Measurements from ENCODE around the gene CARF.
"Not testable (repeated sequence)": the region's sequence is repeated elsewhere in the genome, so short reads cannot be mapped to it uniquely, and the experiment has no call there.

Gene CARF

DNA sequence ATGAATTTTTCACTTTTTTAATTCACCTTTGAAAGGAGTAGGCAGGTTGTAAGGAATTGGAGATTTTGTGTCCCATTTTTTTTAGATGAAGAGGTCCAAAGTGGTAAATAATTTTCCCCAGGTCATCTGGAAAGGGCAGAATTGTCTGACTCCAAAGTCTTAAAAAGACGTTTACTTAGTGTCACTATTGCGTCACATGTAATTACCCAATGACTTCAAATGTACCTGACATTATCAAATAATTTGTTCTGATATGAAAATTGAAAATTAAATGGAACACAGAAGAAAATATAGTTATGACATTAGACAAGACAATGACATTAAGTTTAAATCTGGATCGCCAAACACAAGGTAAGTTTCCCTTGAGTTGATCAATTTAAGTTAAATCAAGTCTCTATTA is 78.4 kb downstream of the CARF start:
- H3K4me3 ChIP-seq (replicated peaks in 1 of 2; ENCODE audit: low read depth in 2 of 2, low read length in 2 of 2) = no peak overlapping the region
- TF ChIP-seq CTCF (IDR thresholded peaks at IDR 0.05; ENCODE audit: low read depth, low read length) = no peak
- no peak for DNase-seq (ENCODE audit: low read depth in 2 of 2)

DNA sequence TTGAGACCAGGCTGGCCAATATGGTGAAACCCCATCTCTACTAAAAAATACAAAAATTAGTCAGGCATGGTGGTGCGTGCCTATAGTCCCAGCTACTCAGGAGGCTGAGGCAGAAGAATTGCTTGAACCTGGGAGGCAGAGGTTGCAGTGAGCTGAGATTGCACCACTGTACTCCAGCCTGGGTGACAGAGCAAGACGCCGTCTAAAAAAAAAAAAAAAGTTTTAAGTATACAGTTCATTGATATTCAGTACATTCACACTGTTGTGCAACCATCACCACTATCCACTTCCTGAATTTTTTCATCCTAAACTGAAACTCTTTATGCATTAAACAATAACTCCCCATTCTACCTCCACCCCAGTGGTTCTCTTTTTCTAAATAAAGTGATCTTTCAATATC is 85.0 kb downstream of the CARF start:
- not testable (repeated sequence) for H3K4me3 ChIP-seq (replicated peaks in 1 of 2; ENCODE audit: low read depth in 2 of 2, low read length in 2 of 2)
- DNase-seq (ENCODE audit: low read depth in 2 of 2) = peak; percentile 63 to 73

GRCh38 chr2:203002054-203002821 is 90.2 kb downstream of the CARF start:
- H3K4me3 ChIP-seq (replicated peaks in 1 of 2; ENCODE audit: low read depth in 2 of 2, low read length in 2 of 2) = no peak overlapping the region
- no peak for TF ChIP-seq CTCF (IDR thresholded peaks at IDR 0.05; ENCODE audit: low read depth, low read length)
- DNase-seq (ENCODE audit: low read depth in 2 of 2) = no peak

DNA sequence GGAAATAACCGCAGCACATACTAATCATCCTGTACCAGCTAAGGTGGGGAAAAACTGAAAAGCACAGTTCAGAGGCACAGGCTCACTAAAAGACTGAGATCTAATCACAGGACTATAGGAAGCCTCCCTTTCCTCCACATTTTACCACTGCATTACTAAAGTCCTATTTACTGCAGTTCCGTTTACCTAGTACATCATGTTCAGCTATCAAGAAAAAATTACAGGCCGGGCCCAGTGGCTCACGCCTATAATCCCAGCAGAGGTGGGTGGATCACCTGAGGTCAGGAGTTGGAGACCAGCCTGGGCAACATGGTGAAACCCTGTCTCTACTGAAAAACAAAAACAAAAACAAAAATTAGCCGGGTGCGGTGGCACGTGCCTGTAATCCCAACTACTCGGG is 91.6 kb downstream of the CARF start:
- DNase-seq (ENCODE audit: low read depth in 2 of 2) = no peak
- no peak overlapping the region for H3K4me3 ChIP-seq (replicated peaks in 1 of 2; ENCODE audit: low read depth in 2 of 2, low read length in 2 of 2)
- TF ChIP-seq CTCF (IDR thresholded peaks at IDR 0.05; ENCODE audit: low read depth, low read length) = no peak

GRCh38 chr2:203014456-203015199 is 102.6 kb downstream of the CARF start, which contains the start of gene NBEAL1:
TSS of gene NBEAL1 (plus strand) at chr2:203014875. CDS start at chr2:203016385, 1,510 bp downstream.
- H3K4me3 ChIP-seq (replicated peaks in 1 of 2; ENCODE audit: low read depth in 2 of 2, low read length in 2 of 2) = peak within 1 kb of the TSS; percentile 77 to 98
- peak; percentile 99 to 100 for DNase-seq (ENCODE audit: low read depth in 2 of 2)
- no peak for TF ChIP-seq CTCF (IDR thresholded peaks at IDR 0.05; ENCODE audit: low read depth, low read length)

DNA sequence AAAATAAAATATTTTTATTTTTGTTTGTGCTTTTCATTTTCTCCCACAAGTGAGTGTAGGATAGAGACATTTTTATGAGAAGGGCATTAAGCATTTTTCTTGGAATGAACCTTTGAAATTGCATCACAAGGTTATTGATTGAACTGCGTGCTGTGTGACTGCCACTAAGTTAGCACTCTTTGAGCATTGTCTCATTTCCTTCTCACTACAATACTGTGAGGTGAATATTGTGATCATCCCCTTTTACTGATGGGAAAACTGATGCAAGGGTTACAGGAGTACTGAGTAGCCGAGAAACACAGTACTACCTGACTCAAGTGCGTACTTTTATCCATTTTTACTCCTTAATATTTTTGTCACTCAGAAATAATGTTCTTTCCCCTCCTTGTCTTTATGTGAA is 104.6 kb downstream of the CARF start:
- TF ChIP-seq CTCF (IDR thresholded peaks at IDR 0.05; ENCODE audit: low read depth, low read length) = no peak
- DNase-seq (ENCODE audit: low read depth in 2 of 2) = no peak
- H3K4me3 ChIP-seq (replicated peaks in 1 of 2; ENCODE audit: low read depth in 2 of 2, low read length in 2 of 2) = peak overlapping the region; percentile 30 to 77

- peak overlapping the region; percentile 9 to 77 for H3K4me3 ChIP-seq (replicated peaks in 1 of 2; ENCODE audit: low read depth in 2 of 2, low read length in 2 of 2)
- peak in 1 of 2 donors; percentile 43 for DNase-seq (ENCODE audit: low read depth in 2 of 2)
- TF ChIP-seq CTCF (IDR thresholded peaks at IDR 0.05; ENCODE audit: low read depth, low read length) = no peak
Measured at GRCh38 chr2:203018181-203018580, 106.1 kb downstream of the CARF start.
